Endodermal cell (in vitro differentiated cells): ENCODE measurements around the gene ATP5PB. TPM values are rescaled to one million over a fixed set of nuclear protein-coding genes. Genes with fewer than 3 reads are reported as not detected.
A peak's percentile ranks its signal among the peaks of the same experiment; 100 is the strongest.

ENCODE experiments used
- DNase-seq: peaks from one replicate; pipeline ENCODE4 v3.0.0-alpha.2; 2017
- H3K27ac ChIP-seq: 2 replicates; pipeline ENCODE4 v1.5.1; 2013; ENCODE audit warnings: mild to moderate bottlenecking, low read depth, low read length, moderate library complexity
- H3K27me3 ChIP-seq: 2 replicates; pipeline ENCODE4 v1.6.1; 2013; ENCODE audit warnings: mild to moderate bottlenecking, low read length, moderate library complexity; ENCODE audit not compliant: insufficient read depth, control insufficient read depth, poor library complexity, severe bottlenecking
- H3K36me3 ChIP-seq: 2 replicates; pipeline ENCODE4 v1.7.0; 2013; ENCODE audit warnings: mild to moderate bottlenecking, low read length, moderate library complexity; ENCODE audit not compliant: control insufficient read depth, insufficient read depth
- H3K4me1 ChIP-seq: one replicate; pipeline ENCODE4 v1.7.0; 2013; ENCODE audit warnings: low read length; ENCODE audit not compliant: control insufficient read depth, insufficient read depth
- H3K4me3 ChIP-seq: 2 replicates; pipeline ENCODE4 v1.5.1; 2013; ENCODE audit warnings: mild to moderate bottlenecking, low read length, moderate library complexity
- H3K9ac ChIP-seq: 2 replicates; pipeline ENCODE4 v1.6.1; 2013; ENCODE audit warnings: mild to moderate bottlenecking, low read length, moderate library complexity; ENCODE audit not compliant: poor library complexity, severe bottlenecking; ENCODE audit errors: extremely low read depth
- H3K9me3 ChIP-seq: 2 replicates; pipeline ENCODE4 v1.6.1; 2013; ENCODE audit warnings: mild to moderate bottlenecking, low read length, moderate library complexity; ENCODE audit not compliant: control insufficient read depth
- H3K27ac Mint-ChIP-seq: 2 replicates; pipeline ENCODE4 v1.8.0; 2020; ENCODE audit warnings: mixed read lengths
- H3K27me3 Mint-ChIP-seq: 2 replicates; pipeline ENCODE4 v1.8.0; 2021; ENCODE audit warnings: mild to moderate bottlenecking, mixed read lengths; ENCODE audit not compliant: insufficient read depth
- H3K36me3 Mint-ChIP-seq: 2 replicates; pipeline ENCODE4 v1.8.0; 2020; ENCODE audit warnings: low read depth, mixed read lengths
- H3K4me1 Mint-ChIP-seq: 2 replicates; pipeline ENCODE4 v1.8.0; 2020; ENCODE audit warnings: mixed read lengths
- H3K4me3 Mint-ChIP-seq: 2 replicates; pipeline ENCODE4 v1.8.0; 2020; ENCODE audit warnings: mild to moderate bottlenecking, moderate library complexity, mixed read lengths
- H3K9me3 Mint-ChIP-seq: 2 replicates; pipeline ENCODE4 v1.8.0; 2020; ENCODE audit warnings: mild to moderate bottlenecking, mixed read lengths
- CTCF ChIP-seq: fragments of 200-600 bp; sonication (generic); conservative IDR thresholded peaks from 2 replicates; pipeline ENCODE4 v1.5.0; 2021; ENCODE audit warnings: antibody characterized with exemption, mild to moderate bottlenecking
- WGBS, 2 experiments: methylation state at CpG; one replicate each; pipeline versions ENCODE4 v1.1.5 to v1.1.7; 2013; ENCODE audit warnings: missing lambda C conversion rate in 2 of 2, mixed read lengths in 1 of 2; ENCODE audit not compliant: insufficient coverage in 1 of 2, insufficient read length in 1 of 2; 5-methylcytosine and 5-hydroxymethylcytosine counted together
- total RNA-seq, 2 donors: library from RNA; stranded (reverse); fragmentation: NEBNext Ultra II Directional in 1 of 2; extraction: Animal tissue kit (Norgen Biotek cat#: 25700) in 1 of 2; gene quantifications; 2 replicates in 1 of 2; 3 replicates in 1 of 2; pipeline ENCODE4 v1.2.1, GENCODE V29; 2021

The ATP5PB gene
- total RNA-seq, 2 donors from 2014 or later: 165 to 181 TPM

GRCh38 chr1:111436726-111437125, 12.5 kb upstream of the ATP5PB start:
- Mint-ChIP-seq H3K27me3 (peaks cover 1% of the 10 kb centered on the region), H3K4me3 (no peak overlapping the region), H3K36me3 (peaks cover 32% of the 10 kb centered on the region), H3K9me3 (no peaks in the 10 kb centered on the region), H3K27ac (no peak overlapping the region), H3K4me1 (peaks cover 7% of the 10 kb centered on the region)
- no peak overlapping the region for H3K9ac ChIP-seq
- no peak for TF ChIP-seq CTCF
- H3K9me3 ChIP-seq: no peaks in the 10 kb centered on the region
- WGBS, 2 experiments: 68 to 69% methylated on average over 2 to 3 of the region's 3 CpGs
- no peak overlapping the region for H3K4me3 ChIP-seq
- H3K27ac ChIP-seq: no peak overlapping the region
- DNase-seq: no peak
- no peaks in the 10 kb centered on the region for H3K4me1 ChIP-seq
- no peaks in the 10 kb centered on the region for H3K27me3 ChIP-seq
- H3K36me3 ChIP-seq: peaks cover 44% of the 10 kb centered on the region

- no peak for DNase-seq
- no peaks in the 10 kb centered on the region for H3K9me3 Mint-ChIP-seq
- H3K4me3 Mint-ChIP-seq: no peak overlapping the region
- Histone ChIP-seq H3K27ac (no peak overlapping the region), H3K27me3 (no peaks in the 10 kb centered on the region), H3K4me3 (no peak overlapping the region), H3K9ac (no peak overlapping the region), H3K36me3 (peaks cover 74% of the 10 kb centered on the region), H3K9me3 (no peaks in the 10 kb centered on the region), H3K4me1 (no peaks in the 10 kb centered on the region)
- WGBS, 2 experiments: 91% methylated on average over 3 of the region's 3 CpGs
- peaks cover 60% of the 10 kb centered on the region for H3K36me3 Mint-ChIP-seq
- H3K27me3 Mint-ChIP-seq: no peaks in the 10 kb centered on the region
- no peak overlapping the region for H3K27ac Mint-ChIP-seq
- peaks cover 9% of the 10 kb centered on the region for H3K4me1 Mint-ChIP-seq
- TF ChIP-seq CTCF: no peak
Measured at GRCh38 chr1:111439461-111440351, 9.6 kb upstream of the ATP5PB start.

- H3K27ac ChIP-seq: no peak overlapping the region
- Mint-ChIP-seq H3K4me3 (no peak overlapping the region), H3K27me3 (no peaks in the 10 kb centered on the region), H3K9me3 (no peaks in the 10 kb centered on the region), H3K36me3 (peaks cover 70% of the 10 kb centered on the region), H3K4me1 (peaks cover 17% of the 10 kb centered on the region), H3K27ac (peak overlapping the region; percentile 58)
- H3K27me3 ChIP-seq: no peaks in the 10 kb centered on the region
- 71 to 100% methylated on average over 2 to 9 of the region's 9 CpGs for WGBS, 2 experiments
- DNase-seq: peak; percentile 88
- H3K4me1 ChIP-seq: peaks cover 2% of the 10 kb centered on the region
- H3K36me3 ChIP-seq: peaks cover 93% of the 10 kb centered on the region
- no peaks in the 10 kb centered on the region for H3K9me3 ChIP-seq
- H3K4me3 ChIP-seq: no peak overlapping the region
- peak; percentile 91 for TF ChIP-seq CTCF
- no peak overlapping the region for H3K9ac ChIP-seq
Measured at GRCh38 chr1:111441573-111442192, 7.6 kb upstream of the ATP5PB start.
